Amygdala (tissue), 56 donors: ENCODE measurements around the gene PPARA.
"Not testable (repeated sequence)": the region's sequence is repeated elsewhere in the genome, so short reads cannot be mapped to it uniquely, and the experiment has no call there.

ENCODE experiments used
- DNase-seq, 56 donors: peaks; one replicate each; lab custom pipeline; 2025; lab: John Stamatoyannopoulos, UW

The PPARA gene

DNA sequence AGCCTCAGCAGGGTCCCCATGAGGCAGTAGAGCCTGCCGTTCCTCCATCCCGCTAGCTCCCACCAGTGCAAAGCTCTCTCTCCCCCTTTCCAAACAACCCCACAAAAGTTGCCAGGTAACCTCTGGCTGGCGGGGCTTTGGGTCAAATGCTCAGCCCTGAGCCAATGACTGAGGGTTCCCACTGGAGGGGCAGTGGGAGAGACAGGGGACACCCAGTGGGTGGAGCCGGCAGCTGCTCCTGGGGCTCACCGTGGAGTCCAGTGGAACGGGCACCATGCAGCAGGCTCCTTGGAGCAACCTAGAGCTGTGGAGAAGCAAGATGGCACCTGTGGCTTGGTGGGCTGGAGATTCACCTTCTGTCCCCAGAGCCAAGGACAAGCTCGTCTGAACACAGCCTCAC lies 25.0 kb upstream of the PPARA start:
- DNase-seq: no peak

DNA sequence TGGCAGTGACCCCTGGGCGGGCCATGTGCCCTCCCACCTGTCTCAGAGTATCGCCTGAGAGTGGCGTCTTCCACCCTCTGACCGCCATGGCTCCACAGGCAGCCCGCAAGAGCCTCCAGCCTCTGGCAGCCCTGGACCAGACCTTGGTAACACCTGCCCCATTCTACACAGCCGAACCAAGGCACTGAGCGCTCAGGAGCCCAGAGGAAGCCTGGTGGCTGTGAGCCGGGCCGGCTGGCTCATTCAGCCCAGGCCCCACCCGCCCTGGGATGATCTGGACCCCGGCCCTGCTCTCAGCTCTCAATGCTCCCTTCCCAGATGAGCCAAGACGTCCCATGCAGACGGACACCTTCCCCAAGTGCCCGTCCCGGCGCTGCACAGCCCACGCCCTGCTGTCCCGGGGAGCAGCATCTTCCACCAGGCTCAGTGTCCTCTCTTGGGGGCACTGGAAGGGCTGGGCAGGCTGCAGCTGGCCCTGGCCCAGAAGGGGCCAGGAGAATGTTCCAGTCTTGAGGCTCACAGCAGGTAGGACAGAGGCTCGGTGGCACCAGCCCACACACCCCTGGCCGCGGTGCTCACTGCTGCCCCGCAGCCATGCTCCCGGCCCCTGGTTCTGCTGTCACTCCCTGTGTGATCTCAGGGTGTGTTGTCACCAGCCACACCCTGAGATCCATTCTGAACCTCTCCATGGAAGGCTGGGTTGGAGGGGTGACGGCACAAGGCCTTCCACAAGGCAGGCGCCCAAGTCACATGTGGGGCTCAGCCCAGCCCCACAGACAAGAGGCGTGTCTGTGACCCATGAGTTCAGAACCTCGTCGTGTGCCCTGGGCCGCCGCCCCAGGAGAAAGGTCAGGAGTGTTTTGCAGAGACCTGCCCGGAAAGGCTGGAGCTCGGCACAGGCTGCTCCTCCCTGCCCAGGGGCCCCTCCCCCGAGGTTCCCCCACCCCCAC lies 24.2 kb upstream of the PPARA start:
- no peak for DNase-seq

GRCh38 chr22:46126853-46127385 lies 23.4 kb upstream of the PPARA start:
- DNase-seq: no peak

GRCh38 chr22:46127556-46127955 lies 22.8 kb upstream of the PPARA start:
- DNase-seq: no peak

DNA sequence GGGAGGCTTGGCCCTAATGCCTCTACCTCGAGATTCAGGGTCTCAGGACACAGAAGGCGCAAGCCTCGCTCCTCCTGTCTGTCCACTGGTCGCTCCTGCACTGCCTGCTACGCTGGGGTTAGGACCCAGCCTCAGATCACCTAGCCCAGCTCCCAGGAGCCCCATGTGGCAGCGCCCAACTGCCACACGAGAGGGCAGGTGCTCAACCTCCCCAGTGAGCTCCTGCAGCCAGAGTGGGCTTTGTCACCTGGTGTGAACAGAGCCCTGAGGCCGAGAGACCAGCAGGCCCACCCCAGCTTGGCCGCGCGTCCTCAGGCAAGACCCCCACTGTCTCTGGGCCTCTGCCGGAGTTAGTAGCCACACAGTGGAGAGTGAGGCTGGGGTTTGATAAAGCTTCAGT lies 21.7 kb upstream of the PPARA start:
- no peak for DNase-seq

- peak in 8 of 56 donors; percentile 9 to 59 (median 38) for DNase-seq
Measured at GRCh38 chr22:46129390-46130041, 20.8 kb upstream of the PPARA start.

GRCh38 chr22:46131151-46131587 lies 19.2 kb upstream of the PPARA start:
- no peak for DNase-seq

DNA sequence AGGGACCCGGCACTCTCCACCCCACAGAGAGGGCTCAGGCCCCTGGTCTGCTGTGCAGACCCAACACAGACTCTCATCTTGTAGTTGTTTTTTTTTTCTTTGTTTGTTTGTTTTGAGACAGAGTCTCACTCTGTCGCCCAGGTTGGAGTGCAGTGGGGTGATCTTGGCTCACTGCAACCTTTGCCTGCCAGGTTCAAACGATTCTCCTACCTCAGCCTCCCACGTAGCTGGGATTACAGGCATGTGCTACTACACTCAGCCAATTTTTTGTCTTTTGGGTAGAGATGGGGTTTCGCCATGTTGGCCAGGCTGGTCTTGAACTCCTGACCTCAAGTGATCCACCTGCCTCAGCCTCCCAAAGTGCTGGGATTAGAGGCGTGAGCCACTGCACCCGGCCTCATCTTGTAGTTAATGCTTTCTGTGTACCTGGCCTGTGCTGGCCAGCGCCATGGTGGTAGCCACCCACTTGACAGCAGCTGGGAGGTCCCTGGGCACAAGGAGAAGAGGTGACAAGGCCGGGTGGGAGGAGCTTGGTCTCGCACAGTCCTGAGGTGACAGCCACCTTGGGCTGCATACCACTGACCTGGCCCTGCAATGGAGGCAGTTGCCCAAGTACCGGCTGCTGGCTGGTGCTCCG lies 18.0 kb upstream of the PPARA start:
- DNase-seq: not testable (repeated sequence)

- DNase-seq: no peak
Measured at GRCh38 chr22:46132830-46133587, 17.3 kb upstream of the PPARA start.

GRCh38 chr22:46133588-46133855 lies 16.8 kb upstream of the PPARA start:
- no peak for DNase-seq

DNA sequence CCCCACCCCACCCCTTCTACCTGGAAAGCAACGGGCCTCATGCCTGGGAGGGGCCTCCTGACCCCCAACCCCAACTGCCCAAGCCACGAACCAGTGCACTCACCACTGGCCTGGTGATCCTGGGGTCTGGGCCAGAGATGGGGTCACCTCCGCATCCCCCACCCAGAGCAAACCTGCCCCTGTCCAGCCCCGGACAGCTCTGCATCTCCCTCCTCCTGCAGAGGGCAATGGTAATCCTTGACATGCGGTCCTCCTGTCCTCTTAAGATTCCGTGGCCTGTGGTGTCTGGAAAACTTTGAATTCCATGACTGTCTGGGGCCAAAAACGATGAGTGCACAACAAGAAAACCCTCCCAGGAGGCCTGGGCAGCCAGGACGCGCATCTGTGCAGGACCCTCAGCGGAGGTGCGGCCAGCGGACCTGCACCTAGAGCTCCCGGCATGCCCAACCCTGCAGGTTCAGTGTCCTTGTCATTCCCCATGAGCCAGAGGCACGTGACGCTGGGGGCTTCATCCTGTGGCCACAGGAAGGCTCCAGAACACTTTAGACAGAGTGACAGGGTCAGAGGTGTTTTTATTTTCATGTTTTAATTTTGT lies 16.1 kb upstream of the PPARA start:
- DNase-seq: no peak

DNA sequence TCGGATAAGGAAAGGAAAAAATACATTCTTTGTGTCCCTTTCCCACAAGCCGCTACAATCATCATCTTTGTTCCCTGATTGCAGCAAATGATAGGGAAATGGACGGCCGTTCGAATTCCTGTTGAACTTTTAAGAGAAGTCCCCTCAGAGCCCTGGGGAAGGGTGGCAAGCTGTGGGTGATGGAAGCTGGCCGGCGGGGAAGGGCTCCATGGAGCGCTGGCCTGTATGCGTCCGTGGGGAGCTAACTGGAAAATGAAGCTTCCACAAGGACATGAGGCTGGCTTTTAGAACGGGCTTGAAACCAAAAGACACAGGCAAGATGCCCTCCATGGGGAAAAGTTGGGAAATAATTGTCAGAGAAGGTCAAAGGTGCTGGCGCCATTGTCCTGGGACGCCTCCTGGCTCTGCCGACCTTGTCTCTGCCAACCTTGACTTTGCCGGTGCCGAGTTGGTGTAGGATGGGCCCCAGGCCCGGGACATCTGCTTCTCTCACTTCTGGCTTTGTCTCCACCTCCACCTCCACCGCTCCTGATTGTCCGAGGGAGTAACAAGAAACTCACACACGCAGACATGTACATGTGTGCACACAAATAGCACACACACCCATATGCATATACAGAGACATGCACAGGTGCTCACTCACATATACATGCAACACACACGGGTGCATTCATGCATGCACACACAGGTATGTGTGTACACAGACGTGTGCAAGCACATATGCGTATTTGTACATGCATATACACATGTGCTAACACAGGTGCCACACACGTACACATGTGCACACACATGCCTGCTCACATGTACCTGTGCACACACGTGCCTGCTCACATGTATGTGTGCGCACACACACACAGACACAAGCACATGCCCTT lies 14.5 kb upstream of the PPARA start:
- DNase-seq: no peak

GRCh38 chr22:46136486-46137217 lies 13.7 kb upstream of the PPARA start:
- no peak for DNase-seq

- no peak for DNase-seq
Measured at GRCh38 chr22:46137218-46137766, 13.0 kb upstream of the PPARA start.

- DNase-seq: no peak
Measured at GRCh38 chr22:46138058-46138797, 12.1 kb upstream of the PPARA start.

DNA sequence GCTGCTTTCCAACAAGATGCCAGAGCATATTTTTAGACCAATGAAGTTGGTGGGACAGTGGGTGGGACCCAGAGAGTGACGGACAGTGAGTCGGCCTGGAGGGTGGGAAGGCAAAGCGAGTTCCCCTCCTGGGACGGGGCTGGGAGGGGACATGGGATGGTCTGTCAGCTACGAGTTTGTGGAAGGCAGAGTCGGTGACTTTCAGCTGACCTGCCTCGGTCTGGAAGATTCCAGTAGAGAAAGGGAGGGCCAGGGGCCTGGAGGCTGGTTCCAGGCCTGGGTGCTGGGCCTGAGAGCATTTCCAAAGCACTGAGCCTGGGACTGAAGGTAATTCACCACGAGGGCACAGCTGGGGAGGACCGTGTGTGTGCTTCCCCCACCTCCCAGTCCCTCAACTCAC lies 10.9 kb upstream of the PPARA start:
- not testable (repeated sequence) for DNase-seq

DNA sequence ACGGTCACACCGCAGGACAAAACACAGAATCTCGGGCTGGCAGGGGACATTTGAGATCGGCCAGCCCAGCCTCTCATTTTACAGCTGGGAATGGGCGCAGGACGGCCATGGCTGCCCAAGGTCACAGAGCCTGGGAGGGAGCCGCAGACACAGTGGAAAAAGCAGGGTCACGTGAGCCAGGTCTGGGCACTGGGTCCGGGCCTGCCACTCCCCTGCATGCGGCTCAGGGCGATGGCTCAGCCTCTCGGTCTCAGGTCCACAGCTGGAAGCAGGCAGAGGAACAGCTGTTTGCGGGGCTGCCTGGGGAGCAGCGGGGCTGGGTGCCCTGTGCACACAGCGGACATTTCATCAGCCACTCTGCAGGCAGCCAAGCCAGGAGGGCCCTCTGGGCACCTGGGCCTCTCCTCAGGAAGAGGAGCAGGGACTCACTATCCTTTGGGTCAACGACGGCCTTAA lies 10.4 kb upstream of the PPARA start:
- DNase-seq: no peak
